Stimulated activated naive B cell treated with anti-CD40 and anti-IgM and Interleukin-4, amounts not matched to agents 10 μg/mL and 1 μg/mL and 100 μg/mL, for 72 hours (primary cell): Measurements from ENCODE around the gene BICC1.

Experiments used
- ATAC-seq, 2 donors: fragments of 150-1000 bp; cut with Tn5 transposase; replicated peaks; 2 replicates each; pipeline ENCODE4 v1.10.0; 2021; ENCODE audit warnings: moderate library complexity in 1 of 2
- DNase-seq: peaks from one replicate; pipeline ENCODE4 v3.0.0; 2021
- H3K27ac Mint-ChIP-seq: one replicate; pipeline ENCODE4 v1.8.0; 2022; ENCODE audit warnings: mild to moderate bottlenecking, mixed read lengths
- H3K27me3 Mint-ChIP-seq, 2 donors: one replicate each; pipeline ENCODE4 v1.8.0; 2022; ENCODE audit warnings: mixed read lengths in 2 of 2
- H3K36me3 Mint-ChIP-seq, 2 donors: one replicate each; pipeline ENCODE4 v1.8.0; 2022; ENCODE audit warnings: mixed read lengths in 2 of 2, mild to moderate bottlenecking in 1 of 2
- H3K4me1 Mint-ChIP-seq, 2 donors: one replicate each; pipeline ENCODE4 v1.8.0; 2022; ENCODE audit warnings: mixed read lengths in 2 of 2, mild to moderate bottlenecking in 1 of 2
- H3K4me3 Mint-ChIP-seq, 2 donors: one replicate each; pipeline ENCODE4 v1.8.0; 2022; ENCODE audit warnings: mild to moderate bottlenecking in 2 of 2, mixed read lengths in 2 of 2, moderate library complexity in 1 of 2
- H3K9me3 Mint-ChIP-seq, 2 donors: one replicate each; pipeline ENCODE4 v1.8.0; 2022; ENCODE audit warnings: mixed read lengths in 2 of 2, mild to moderate bottlenecking in 1 of 2

Gene BICC1

GRCh38 chr10:58625070-58625469 lies 112.4 kb downstream of the BICC1 start:
- DNase-seq: no peak
- Mint-ChIP-seq H3K36me3 (no peaks in the 10 kb centered on the region), H3K27ac (no peak overlapping the region), H3K4me1 (no peaks in the 10 kb centered on the region), H3K9me3 (no peaks in the 10 kb centered on the region), H3K4me3 (no peak overlapping the region), H3K27me3 (no peaks in the 10 kb centered on the region)
- no peak for ATAC-seq

GRCh38 chr10:58627392-58627791 lies 114.7 kb downstream of the BICC1 start:
- ATAC-seq (no peak), DNase-seq (no peak)
- no peak overlapping the region for H3K4me3 Mint-ChIP-seq
- no peaks in the 10 kb centered on the region for H3K27me3 Mint-ChIP-seq
- H3K36me3 Mint-ChIP-seq: no peaks in the 10 kb centered on the region
- no peaks in the 10 kb centered on the region for H3K4me1 Mint-ChIP-seq
- H3K9me3 Mint-ChIP-seq: no peaks in the 10 kb centered on the region
- no peak overlapping the region for H3K27ac Mint-ChIP-seq

- no peak overlapping the region for H3K4me3 Mint-ChIP-seq
- ATAC-seq (no peak), DNase-seq (no peak)
- no peaks in the 10 kb centered on the region for H3K27me3 Mint-ChIP-seq
- H3K4me1 Mint-ChIP-seq: no peaks in the 10 kb centered on the region
- no peak overlapping the region for H3K27ac Mint-ChIP-seq
- H3K9me3 Mint-ChIP-seq: no peaks in the 10 kb centered on the region
- H3K36me3 Mint-ChIP-seq: no peaks in the 10 kb centered on the region
Observed at GRCh38 chr10:58631715-58632114, 119.0 kb downstream of the BICC1 start.

DNA sequence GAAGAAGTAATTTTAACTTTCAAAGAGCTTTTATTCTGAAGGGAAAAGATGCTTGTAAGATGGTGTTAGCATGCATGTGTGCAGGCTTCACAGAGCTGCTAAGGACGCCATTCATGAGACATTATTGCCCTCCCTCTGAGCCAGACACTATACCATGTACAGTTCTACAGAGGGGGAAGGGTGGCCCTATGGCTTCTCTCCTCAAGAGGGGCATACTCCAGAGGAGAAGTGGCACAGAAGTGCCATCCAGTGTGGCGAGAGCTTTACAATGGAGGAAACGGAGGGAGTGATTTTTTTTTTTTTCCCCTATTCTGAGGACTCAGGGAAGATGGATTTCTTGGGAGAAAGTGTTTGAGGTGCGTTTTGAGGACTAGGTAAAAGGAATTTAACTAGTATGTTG lies 119.5 kb downstream of the BICC1 start:
- ATAC-seq: no peak
- Mint-ChIP-seq H3K4me3 (no peak overlapping the region), H3K4me1 (no peaks in the 10 kb centered on the region), H3K9me3 (no peaks in the 10 kb centered on the region), H3K27me3 (no peaks in the 10 kb centered on the region), H3K27ac (no peak overlapping the region), H3K36me3 (no peaks in the 10 kb centered on the region)
- DNase-seq: no peak

GRCh38 chr10:58637352-58637751 lies 124.7 kb downstream of the BICC1 start:
- DNase-seq (no peak), ATAC-seq (no peak)
- Mint-ChIP-seq H3K27ac (no peak overlapping the region), H3K27me3 (peaks cover 2 to 4% of the 10 kb centered on the region in 2 donors), H3K36me3 (no peaks in the 10 kb centered on the region), H3K4me3 (no peak overlapping the region), H3K9me3 (no peaks in the 10 kb centered on the region), H3K4me1 (peaks cover 0 to 1% of the 10 kb centered on the region in 2 donors)

GRCh38 chr10:58638388-58638787 lies 125.7 kb downstream of the BICC1 start:
- no peak for DNase-seq
- Mint-ChIP-seq H3K9me3 (no peaks in the 10 kb centered on the region), H3K36me3 (no peaks in the 10 kb centered on the region), H3K4me3 (no peak overlapping the region), H3K27me3 (peaks cover 3 to 6% of the 10 kb centered on the region in 2 donors), H3K4me1 (peaks cover 0 to 1% of the 10 kb centered on the region in 2 donors), H3K27ac (no peak overlapping the region)
- ATAC-seq: no peak

DNA sequence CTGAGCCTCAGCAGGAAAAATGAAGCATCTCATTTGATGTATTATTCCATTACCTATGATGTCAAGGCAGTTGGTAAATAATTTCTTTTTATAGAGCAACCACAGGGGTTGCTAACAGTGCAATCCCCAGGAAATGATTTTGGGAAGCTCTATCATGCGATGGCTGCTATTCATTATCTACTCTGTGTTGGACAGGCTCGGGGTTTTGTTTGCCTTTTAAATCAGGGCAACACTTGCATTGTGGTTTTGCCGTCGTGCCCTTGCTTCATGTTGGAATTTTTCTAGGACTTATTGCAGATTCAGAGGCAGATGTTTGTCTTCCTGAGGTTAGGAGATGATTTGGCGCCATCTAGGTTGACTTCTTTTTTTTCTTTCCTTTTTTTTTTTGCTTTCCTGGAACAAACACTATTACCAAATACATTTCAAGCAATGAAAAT lies 128.4 kb downstream of the BICC1 start:
- no peak for DNase-seq
- Mint-ChIP-seq H3K4me1 (peaks cover 0 to 1% of the 10 kb centered on the region in 2 donors), H3K36me3 (no peaks in the 10 kb centered on the region), H3K4me3 (no peak overlapping the region), H3K9me3 (no peaks in the 10 kb centered on the region), H3K27me3 (peaks cover 3 to 6% of the 10 kb centered on the region in 2 donors), H3K27ac (no peak overlapping the region)
- no peak for ATAC-seq

- H3K27ac Mint-ChIP-seq: no peak overlapping the region
- H3K4me1 Mint-ChIP-seq: peaks cover 0 to 1% of the 10 kb centered on the region in 2 donors
- DNase-seq: no peak
Observed at GRCh38 chr10:58641708-58642107, 129.0 kb downstream of the BICC1 start.

GRCh38 chr10:58642283-58642682 lies 129.6 kb downstream of the BICC1 start:
- Mint-ChIP-seq H3K27ac (no peak overlapping the region), H3K4me1 (peaks cover 0 to 1% of the 10 kb centered on the region in 2 donors), H3K4me3 (no peak overlapping the region), H3K36me3 (no peaks in the 10 kb centered on the region), H3K9me3 (no peaks in the 10 kb centered on the region), H3K27me3 (peaks cover 3 to 6% of the 10 kb centered on the region in 2 donors)
- DNase-seq: no peak
- no peak for ATAC-seq

More at GRCh38 chr10:58641708-58642107, 129.0 kb downstream of the BICC1 start:
- Mint-ChIP-seq H3K27me3 (peaks cover 3 to 6% of the 10 kb centered on the region in 2 donors), H3K9me3 (no peaks in the 10 kb centered on the region), H3K4me3 (no peak overlapping the region), H3K36me3 (no peaks in the 10 kb centered on the region)
- no peak for ATAC-seq

GRCh38 chr10:58642916-58643428 lies 130.3 kb downstream of the BICC1 start:
- H3K9me3 Mint-ChIP-seq: no peaks in the 10 kb centered on the region
- peaks cover 0 to 1% of the 10 kb centered on the region in 2 donors for H3K4me1 Mint-ChIP-seq
- peaks cover 3 to 6% of the 10 kb centered on the region in 2 donors for H3K27me3 Mint-ChIP-seq
- ATAC-seq: no peak
- H3K36me3 Mint-ChIP-seq: no peaks in the 10 kb centered on the region
- no peak for DNase-seq
- H3K27ac Mint-ChIP-seq: no peak overlapping the region
- no peak overlapping the region for H3K4me3 Mint-ChIP-seq

- peaks cover 0 to 1% of the 10 kb centered on the region in 2 donors for H3K4me1 Mint-ChIP-seq
- H3K36me3 Mint-ChIP-seq: no peaks in the 10 kb centered on the region
- H3K4me3 Mint-ChIP-seq: no peak overlapping the region
- DNase-seq (no peak), ATAC-seq (no peak)
- peaks cover 3 to 6% of the 10 kb centered on the region in 2 donors for H3K27me3 Mint-ChIP-seq
- no peaks in the 10 kb centered on the region for H3K9me3 Mint-ChIP-seq
- no peak overlapping the region for H3K27ac Mint-ChIP-seq
Observed at GRCh38 chr10:58644311-58644710, 131.6 kb downstream of the BICC1 start.

DNA sequence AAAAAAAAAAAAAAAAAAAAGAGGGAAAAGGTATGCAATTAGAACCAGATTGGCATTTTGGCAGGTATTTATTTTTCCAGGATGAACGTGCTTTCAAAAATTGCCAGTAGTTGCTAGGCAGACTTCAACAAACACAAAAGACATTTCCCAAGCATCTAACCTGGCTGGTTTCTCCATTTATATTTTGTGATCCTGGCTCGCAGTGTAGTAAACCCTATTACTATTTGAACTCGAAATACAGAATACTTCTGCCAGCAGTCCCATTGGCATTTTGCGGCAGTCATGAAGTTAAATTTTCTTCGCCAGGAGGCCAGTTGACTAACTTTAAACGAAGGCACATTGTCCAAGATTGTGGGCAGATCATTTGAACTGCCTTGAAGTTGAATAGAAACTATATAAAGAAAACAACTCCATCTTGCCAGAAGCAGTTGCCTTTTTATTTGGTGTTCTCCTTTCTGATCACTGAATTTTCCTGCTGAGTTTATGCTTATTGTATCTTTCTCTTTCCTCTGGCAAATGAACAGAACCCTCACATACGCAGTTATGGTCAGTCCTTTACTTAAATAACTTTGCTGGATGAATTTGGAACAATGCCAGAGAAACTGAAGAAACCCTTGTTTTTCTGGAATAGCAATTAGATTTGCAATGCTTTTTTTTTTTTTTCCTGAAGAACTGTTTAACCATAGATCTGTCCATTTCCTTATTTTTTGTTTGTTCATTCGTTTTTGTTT lies 132.9 kb downstream of the BICC1 start:
- Mint-ChIP-seq H3K9me3 (no peaks in the 10 kb centered on the region), H3K4me1 (peaks cover 0 to 1% of the 10 kb centered on the region in 2 donors), H3K4me3 (no peak overlapping the region), H3K27me3 (peaks cover 3 to 6% of the 10 kb centered on the region in 2 donors), H3K36me3 (no peaks in the 10 kb centered on the region), H3K27ac (no peak overlapping the region)
- no peak for ATAC-seq
- DNase-seq: no peak

DNA sequence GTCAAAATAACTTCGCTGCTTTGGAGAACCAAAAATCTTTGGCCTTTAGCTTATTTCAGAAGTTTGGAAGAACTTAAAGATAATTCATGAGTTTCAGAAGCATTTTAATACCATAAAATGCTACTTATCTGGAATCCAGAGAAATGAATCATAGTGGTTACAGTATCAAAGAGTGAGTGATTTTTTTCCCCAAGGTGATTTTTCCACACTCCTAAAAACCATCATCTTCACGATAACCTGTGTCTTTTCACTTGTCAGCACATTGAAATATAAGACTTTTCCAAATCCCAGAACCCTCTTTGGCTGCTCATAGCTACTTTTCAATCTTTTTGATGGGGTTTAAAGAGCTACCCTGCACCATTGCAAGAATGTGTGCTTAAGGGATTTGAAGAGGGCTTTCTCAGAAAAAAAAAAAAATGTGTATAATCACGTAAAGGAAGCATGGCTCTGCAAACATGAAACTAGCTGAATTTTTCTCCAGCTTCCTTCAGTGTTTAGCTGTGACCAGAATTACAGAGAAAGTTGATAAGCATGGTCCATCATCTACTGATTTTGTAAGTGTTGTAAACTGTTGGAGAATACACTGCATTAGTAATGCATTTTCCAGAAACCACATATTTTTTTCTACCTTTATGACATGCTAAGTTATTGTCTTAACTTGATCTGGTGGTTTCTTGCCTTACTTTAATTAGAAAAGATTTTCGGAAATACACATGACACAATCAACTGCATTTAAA lies 134.9 kb downstream of the BICC1 start:
- Mint-ChIP-seq H3K4me3 (no peak overlapping the region), H3K4me1 (no peaks in the 10 kb centered on the region), H3K36me3 (no peaks in the 10 kb centered on the region), H3K27me3 (no peaks in the 10 kb centered on the region), H3K27ac (no peak overlapping the region), H3K9me3 (no peaks in the 10 kb centered on the region)
- ATAC-seq: no peak
- DNase-seq: no peak

GRCh38 chr10:58648131-58648530 lies 135.5 kb downstream of the BICC1 start:
- ATAC-seq (no peak), DNase-seq (no peak)
- no peaks in the 10 kb centered on the region for H3K36me3 Mint-ChIP-seq
- no peaks in the 10 kb centered on the region for H3K27me3 Mint-ChIP-seq
- no peaks in the 10 kb centered on the region for H3K9me3 Mint-ChIP-seq
- H3K4me1 Mint-ChIP-seq: no peaks in the 10 kb centered on the region
- H3K4me3 Mint-ChIP-seq: no peak overlapping the region
- no peak overlapping the region for H3K27ac Mint-ChIP-seq

GRCh38 chr10:58651040-58651439 lies 138.4 kb downstream of the BICC1 start:
- H3K9me3 Mint-ChIP-seq: no peaks in the 10 kb centered on the region
- H3K27ac Mint-ChIP-seq: no peak overlapping the region
- no peaks in the 10 kb centered on the region for H3K36me3 Mint-ChIP-seq

More at GRCh38 chr10:58651040-58651439, 138.4 kb downstream of the BICC1 start:
- DNase-seq (no peak), ATAC-seq (no peak)
- Mint-ChIP-seq H3K27me3 (no peaks in the 10 kb centered on the region), H3K4me3 (no peak overlapping the region), H3K4me1 (no peaks in the 10 kb centered on the region)
